ENCODE data around the gene IGDCC3.

DNA sequence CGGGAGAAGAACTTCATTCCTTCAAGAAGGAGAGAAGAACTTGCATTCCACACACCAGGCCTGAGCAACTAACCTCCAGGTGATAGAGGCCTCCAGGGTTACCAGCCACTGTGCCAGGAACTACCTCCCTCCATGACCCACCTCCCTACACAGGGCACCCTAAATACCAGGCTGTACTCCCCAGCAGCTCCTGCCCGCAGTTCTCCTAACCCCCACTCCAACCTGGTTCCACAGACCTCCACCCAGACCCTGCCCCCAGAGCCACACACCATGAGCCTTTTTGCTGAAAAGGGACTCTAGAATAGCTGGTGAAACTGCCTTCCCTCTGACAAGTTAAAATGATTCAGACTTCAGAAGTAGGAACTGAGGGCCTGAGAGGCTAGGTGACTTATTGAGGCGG lies 8.2 kb downstream of the IGDCC3 start:
- TF ChIP-seq, protein P1, sequence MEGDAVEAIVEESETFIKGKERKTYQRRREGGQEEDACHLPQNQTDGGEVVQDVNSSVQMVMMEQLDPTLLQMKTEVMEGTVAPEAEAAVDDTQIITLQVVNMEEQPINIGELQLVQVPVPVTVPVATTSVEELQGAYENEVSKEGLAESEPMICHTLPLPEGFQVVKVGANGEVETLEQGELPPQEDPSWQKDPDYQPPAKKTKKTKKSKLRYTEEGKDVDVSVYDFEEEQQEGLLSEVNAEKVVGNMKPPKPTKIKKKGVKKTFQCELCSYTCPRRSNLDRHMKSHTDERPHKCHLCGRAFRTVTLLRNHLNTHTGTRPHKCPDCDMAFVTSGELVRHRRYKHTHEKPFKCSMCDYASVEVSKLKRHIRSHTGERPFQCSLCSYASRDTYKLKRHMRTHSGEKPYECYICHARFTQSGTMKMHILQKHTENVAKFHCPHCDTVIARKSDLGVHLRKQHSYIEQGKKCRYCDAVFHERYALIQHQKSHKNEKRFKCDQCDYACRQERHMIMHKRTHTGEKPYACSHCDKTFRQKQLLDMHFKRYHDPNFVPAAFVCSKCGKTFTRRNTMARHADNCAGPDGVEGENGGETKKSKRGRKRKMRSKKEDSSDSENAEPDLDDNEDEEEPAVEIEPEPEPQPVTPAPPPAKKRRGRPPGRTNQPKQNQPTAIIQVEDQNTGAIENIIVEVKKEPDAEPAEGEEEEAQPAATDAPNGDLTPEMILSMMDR (IDR thresholded peaks at IDR 0.05 in 4 of 5, conservative IDR thresholded peaks at IDR 0.05 in 1 of 5), result no peak
- TF ChIP-seq POLR2A (IDR thresholded peaks at IDR 0.05), result no peak

All from gastrocnemius medialis (tissue), 4 donors.